Esophagus squamous epithelium (tissue), 4 donors: Measurements from ENCODE around the gene FRS3.

Experiments
- CTCF ChIP-seq, 6 experiments: fragments of 450-650 bp in 4 of 6; fragments of 200-600 bp in 2 of 6; sonication (generic) in 2 of 6; IDR thresholded peaks; one replicate each; pipeline ENCODE4 v1.5.1; 2016 to 2019; ENCODE audit warnings: antibody characterized with exemption in 6 of 6, mild to moderate bottlenecking in 4 of 6, moderate library complexity in 4 of 6
- POLR2A ChIP-seq, 4 donors: fragments of 450-650 bp; IDR thresholded peaks; one replicate each; pipeline ENCODE4 v1.6.1; 2017; ENCODE audit warnings: antibody characterized with exemption in 4 of 4, mild to moderate bottlenecking in 4 of 4, moderate library complexity in 3 of 4

DNA sequence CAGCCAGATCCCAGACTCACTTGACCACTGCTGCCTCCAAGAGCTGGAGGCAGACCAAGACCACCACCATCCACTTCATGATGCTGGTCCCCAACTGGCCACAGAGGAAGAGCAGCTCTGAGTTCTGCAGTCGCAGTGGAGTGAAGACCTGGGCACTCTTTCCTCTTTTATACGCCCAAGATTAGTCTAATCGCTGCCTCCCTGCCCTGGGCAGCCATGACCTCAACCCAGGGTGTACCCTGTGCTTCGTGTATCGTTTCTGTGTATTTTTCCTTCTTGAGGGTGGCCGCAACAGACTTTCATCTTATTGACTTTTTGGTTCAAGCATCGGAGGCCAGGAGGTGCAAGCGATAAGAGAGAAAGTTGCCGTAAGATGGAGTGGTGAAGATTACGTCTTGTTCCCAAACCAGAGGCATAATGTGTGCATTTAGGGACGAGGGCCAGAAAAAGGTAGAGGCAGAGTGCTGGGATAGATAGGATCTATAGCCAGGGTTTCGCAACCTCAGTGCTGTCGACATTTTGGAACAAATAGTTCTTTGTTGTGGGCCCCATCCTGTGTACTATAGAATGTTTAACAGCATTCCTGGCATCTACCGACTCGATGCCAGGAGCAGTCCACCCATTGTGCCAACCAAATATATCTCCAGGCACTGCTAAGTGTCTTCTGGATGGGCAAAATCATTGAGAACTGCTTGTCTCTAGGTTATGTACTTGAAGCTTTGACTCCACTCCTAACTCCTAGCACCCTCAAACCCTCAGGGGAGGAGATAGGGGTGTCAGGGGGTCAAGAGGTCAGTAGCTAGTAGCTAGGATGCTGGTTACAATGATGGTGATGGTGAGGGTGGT, 32.2 kb downstream of the FRS3 start, which contains the start of gene PGC:
- TF ChIP-seq CTCF (IDR thresholded peaks at IDR 0.05) (no peak), POLR2A (IDR thresholded peaks at IDR 0.05) (no peak)
